Testis (tissue), 2 donors: ENCODE measurements around the gene NOS3.

Experiments
- CTCF ChIP-seq, 3 experiments: fragments of 450-650 bp in 2 of 3; fragments of 200-600 bp in 1 of 3; sonication (generic) in 1 of 3; IDR thresholded peaks; one replicate each; pipeline ENCODE4 v1.5.1; 2016 to 2019; ENCODE audit warnings: antibody characterized with exemption in 3 of 3, mild to moderate bottlenecking in 2 of 3, moderate library complexity in 1 of 3
- POLR2A ChIP-seq: fragments of 450-650 bp; IDR thresholded peaks from one replicate; pipeline ENCODE4 v1.6.1; 2017; ENCODE audit warnings: antibody characterized with exemption, mild to moderate bottlenecking, moderate library complexity

DNA sequence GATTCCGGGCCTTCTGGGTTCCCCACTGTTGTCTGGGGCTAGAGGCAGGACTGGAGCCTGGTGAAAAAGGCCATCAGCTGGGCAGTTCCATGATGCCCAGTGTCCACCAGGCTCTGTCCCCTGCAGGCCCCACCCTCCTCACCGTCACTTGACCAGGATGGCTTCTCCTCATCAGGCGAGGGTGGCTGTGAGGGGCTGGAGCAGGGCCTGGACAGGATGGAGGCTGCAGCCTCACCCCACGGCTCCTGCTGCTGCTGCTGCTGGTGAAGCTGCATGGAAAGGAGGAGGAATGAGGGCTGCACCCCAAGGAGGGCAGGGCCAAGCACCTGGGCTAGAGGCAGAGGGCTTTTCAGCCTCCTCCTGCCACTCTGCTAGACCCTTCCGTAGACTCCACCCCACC lies 25.1 kb downstream of the NOS3 start:
- no peak for TF ChIP-seq CTCF (IDR thresholded peaks at IDR 0.05)
- no peak for TF ChIP-seq POLR2A
